Thoracic aorta (tissue), 2 donors: ENCODE data around the gene HERC2. TPM values are rescaled to one million over a fixed set of nuclear protein-coding genes. Genes with fewer than 3 reads are reported as not detected.
"Not testable (repeated sequence)": the region's sequence is repeated elsewhere in the genome, so short reads cannot be mapped to it uniquely, and the experiment has no call there.

Experiments
- ATAC-seq: fragments of 150-250 bp; one replicate; pipeline ENCODE4 v1.8.0; 2017; ENCODE audit warnings: low read depth; ENCODE audit not compliant: insufficient number of reproducible peaks, low FRiP score
- DNase-seq: peaks from one replicate; pipeline ENCODE4 v3.0.0-alpha.2; 2020; ENCODE audit warnings: low spot score
- H3K27ac ChIP-seq, 2 donors: fragments of 200-600 bp; sonication (generic); 1 replicate in 1 of 2; 2 replicates in 1 of 2; pipeline ENCODE4 v1.5.1; 2016; ENCODE audit warnings: mild to moderate bottlenecking in 2 of 2, moderate library complexity in 2 of 2
- H3K27me3 ChIP-seq: fragments of 200-600 bp; sonication (generic); replicated peaks from 2 replicates; pipeline ENCODE4 v1.6.0; 2016; ENCODE audit warnings: mild to moderate bottlenecking; ENCODE audit not compliant: insufficient read depth
- H3K36me3 ChIP-seq: fragments of 200-600 bp; sonication (generic); one replicate; pipeline ENCODE4 v1.5.1; 2016
- H3K4me1 ChIP-seq, 2 donors: fragments of 200-600 bp; sonication (generic); 1 replicate in 1 of 2; 2 replicates in 1 of 2; pipeline versions ENCODE4 v1.5.1 to v1.6.0; 2016; ENCODE audit warnings: low read depth in 2 of 2, mild to moderate bottlenecking in 1 of 2; ENCODE audit not compliant: control insufficient read depth in 1 of 2
- H3K4me3 ChIP-seq: fragments of 200-600 bp; sonication (generic); 2 replicates; pipeline ENCODE4 v1.5.1; 2016; ENCODE audit warnings: mild to moderate bottlenecking
- H3K9me3 ChIP-seq: fragments of 200-600 bp; sonication (generic); 2 replicates; pipeline ENCODE4 v1.5.1; 2016
- CTCF ChIP-seq: fragments of 200-600 bp; sonication (generic); IDR thresholded peaks from one replicate; pipeline ENCODE4 v1.5.1; 2019; ENCODE audit warnings: antibody characterized with exemption
- total RNA-seq, 2 donors: library from RNA; depleted of rRNA; stranded (reverse); fragments of >200 nt; gene quantifications; one replicate each; pipeline versions ENCODE4 v1.1.0 to v1.2.3, GENCODE V29; 2016

HERC2 gene
- total RNA-seq, 2 donors from 2014 or later = 50.9 to 62.0 TPM

GRCh38 chr15:28208583-28208982, 113.4 kb downstream of the HERC2 start:
- peaks cover 9% of the 10 kb centered on the region for H3K36me3 ChIP-seq
- ATAC-seq = no peak
- H3K4me3 ChIP-seq = no peak overlapping the region
- no peak for TF ChIP-seq CTCF
- H3K9me3 ChIP-seq = no peaks in the 10 kb centered on the region
- H3K4me1 ChIP-seq = no peaks in the 10 kb centered on the region
- no peaks in the 10 kb centered on the region for H3K27me3 ChIP-seq
- H3K27ac ChIP-seq = no peak overlapping the region
- no peak for DNase-seq

GRCh38 chr15:28205640-28206039, 116.3 kb downstream of the HERC2 start:
- not testable (repeated sequence) for H3K27me3 ChIP-seq, H3K36me3 ChIP-seq, H3K4me3 ChIP-seq, H3K4me1 ChIP-seq, H3K27ac ChIP-seq, DNase-seq, ATAC-seq, H3K9me3 ChIP-seq

- H3K27me3 ChIP-seq, H3K4me1 ChIP-seq, DNase-seq, H3K4me3 ChIP-seq, H3K27ac ChIP-seq, ATAC-seq, H3K36me3 ChIP-seq, H3K9me3 ChIP-seq: not testable (repeated sequence)
Observed at GRCh38 chr15:28203055-28203828, 118.7 kb downstream of the HERC2 start.

GRCh38 chr15:28202124-28202523, 119.9 kb downstream of the HERC2 start:
- not testable (repeated sequence) for H3K27me3 ChIP-seq, H3K4me1 ChIP-seq, ATAC-seq, H3K27ac ChIP-seq, H3K9me3 ChIP-seq, DNase-seq, H3K4me3 ChIP-seq
- peaks cover 14% of the 10 kb centered on the region for H3K36me3 ChIP-seq

GRCh38 chr15:28198215-28198614, 123.8 kb downstream of the HERC2 start:
- H3K4me1 ChIP-seq, DNase-seq, H3K4me3 ChIP-seq, H3K27me3 ChIP-seq, H3K9me3 ChIP-seq, ATAC-seq, H3K27ac ChIP-seq: not testable (repeated sequence)
- H3K36me3 ChIP-seq = peaks cover 14% of the 10 kb centered on the region

- H3K9me3 ChIP-seq, H3K4me3 ChIP-seq, H3K27ac ChIP-seq, H3K27me3 ChIP-seq, ATAC-seq, H3K4me1 ChIP-seq, DNase-seq: not testable (repeated sequence)
- peaks cover 14% of the 10 kb centered on the region for H3K36me3 ChIP-seq
Observed at GRCh38 chr15:28197694-28198093, 124.3 kb downstream of the HERC2 start.

GRCh38 chr15:28196581-28196980, 125.4 kb downstream of the HERC2 start:
- not testable (repeated sequence) for H3K27me3 ChIP-seq, H3K9me3 ChIP-seq, ATAC-seq, DNase-seq, H3K4me3 ChIP-seq, H3K27ac ChIP-seq
- Histone ChIP-seq H3K36me3 (peaks cover 14% of the 10 kb centered on the region), H3K4me1 (peaks cover 7 to 17% of the 10 kb centered on the region in 2 donors)

GRCh38 chr15:28192772-28193171, 129.2 kb downstream of the HERC2 start:
- no peaks in the 10 kb centered on the region for H3K27me3 ChIP-seq
- TF ChIP-seq CTCF = no peak
- DNase-seq (no peak), ATAC-seq (no peak)
- no peaks in the 10 kb centered on the region for H3K9me3 ChIP-seq
- H3K36me3 ChIP-seq = peaks cover 14% of the 10 kb centered on the region
- no peak overlapping the region for H3K4me3 ChIP-seq
- H3K27ac ChIP-seq = peak overlapping the region; percentile 28 to 45
- peaks cover 7 to 20% of the 10 kb centered on the region in 2 donors for H3K4me1 ChIP-seq
